Testis (tissue), 2 donors: ENCODE measurements around the gene KCNQ1.

Experiments
- POLR2A ChIP-seq: fragments of 450-650 bp; IDR thresholded peaks from one replicate; pipeline ENCODE4 v1.6.1; 2017; ENCODE audit warnings: antibody characterized with exemption, mild to moderate bottlenecking, moderate library complexity
- TF ChIP-seq, protein P1 (sequence below), 3 experiments: fragments of 450-650 bp in 2 of 3; fragments of 200-600 bp in 1 of 3; sonication (generic) in 1 of 3; IDR thresholded peaks; one replicate each; pipeline ENCODE4 v1.5.1; 2016 to 2019; ENCODE audit warnings: antibody characterized with exemption in 3 of 3, mild to moderate bottlenecking in 2 of 3, moderate library complexity in 1 of 3

DNA sequence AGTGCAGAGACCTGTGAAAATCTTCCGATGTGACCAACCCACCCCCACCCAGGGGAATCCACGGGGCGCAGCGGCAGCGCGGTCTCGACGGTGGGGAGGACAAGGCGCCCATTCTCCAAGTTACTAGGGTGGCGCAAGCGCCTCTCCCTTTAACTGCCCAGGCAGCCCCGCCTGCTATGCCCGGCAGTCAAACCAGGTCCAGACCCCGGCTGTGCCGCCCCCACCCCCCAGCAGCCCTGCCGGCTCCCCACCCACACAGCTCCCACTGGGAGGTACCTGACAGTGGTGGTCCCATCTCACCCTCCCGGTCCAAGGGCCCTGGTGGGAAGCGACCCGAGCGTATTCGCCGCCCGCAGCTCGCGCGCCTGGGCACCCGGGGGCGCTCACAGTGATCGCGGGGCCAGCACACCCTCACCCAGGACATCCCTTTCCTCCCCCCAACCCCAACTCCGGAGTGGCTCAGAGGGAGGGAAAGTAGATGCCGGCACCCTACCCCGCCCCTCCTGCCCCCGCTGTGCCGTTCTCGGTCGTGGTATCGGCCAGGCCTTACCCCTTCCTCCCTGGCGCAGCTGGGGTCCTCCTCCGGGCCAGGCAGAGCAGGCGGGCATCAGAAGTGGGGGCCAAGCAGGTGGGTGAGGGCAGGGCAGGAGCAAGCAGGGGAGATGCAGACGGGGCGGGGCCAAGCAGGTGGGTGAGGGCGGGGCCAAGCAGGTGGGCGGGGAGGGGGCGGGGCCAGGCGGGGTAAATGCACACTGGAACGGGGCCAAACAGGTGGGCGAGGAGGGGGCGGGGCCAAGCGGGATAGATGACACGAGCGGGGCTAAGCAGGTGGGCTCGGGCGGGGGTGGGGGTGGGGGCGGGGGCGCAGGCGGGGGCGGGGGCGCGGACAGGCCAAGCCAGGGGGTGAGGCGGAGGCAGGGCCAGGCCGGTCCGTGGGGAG lies 657 bp upstream of the KCNQ1 start, which contains the start of gene TRPM5:
- no peak for TF ChIP-seq POLR2A
- TF ChIP-seq, protein P1, sequence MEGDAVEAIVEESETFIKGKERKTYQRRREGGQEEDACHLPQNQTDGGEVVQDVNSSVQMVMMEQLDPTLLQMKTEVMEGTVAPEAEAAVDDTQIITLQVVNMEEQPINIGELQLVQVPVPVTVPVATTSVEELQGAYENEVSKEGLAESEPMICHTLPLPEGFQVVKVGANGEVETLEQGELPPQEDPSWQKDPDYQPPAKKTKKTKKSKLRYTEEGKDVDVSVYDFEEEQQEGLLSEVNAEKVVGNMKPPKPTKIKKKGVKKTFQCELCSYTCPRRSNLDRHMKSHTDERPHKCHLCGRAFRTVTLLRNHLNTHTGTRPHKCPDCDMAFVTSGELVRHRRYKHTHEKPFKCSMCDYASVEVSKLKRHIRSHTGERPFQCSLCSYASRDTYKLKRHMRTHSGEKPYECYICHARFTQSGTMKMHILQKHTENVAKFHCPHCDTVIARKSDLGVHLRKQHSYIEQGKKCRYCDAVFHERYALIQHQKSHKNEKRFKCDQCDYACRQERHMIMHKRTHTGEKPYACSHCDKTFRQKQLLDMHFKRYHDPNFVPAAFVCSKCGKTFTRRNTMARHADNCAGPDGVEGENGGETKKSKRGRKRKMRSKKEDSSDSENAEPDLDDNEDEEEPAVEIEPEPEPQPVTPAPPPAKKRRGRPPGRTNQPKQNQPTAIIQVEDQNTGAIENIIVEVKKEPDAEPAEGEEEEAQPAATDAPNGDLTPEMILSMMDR (IDR thresholded peaks at IDR 0.05): no peak
